HG03521 (cell line): Measurements from ENCODE around the gene UBR7.
A peak's percentile ranks its signal among the peaks of the same experiment; 100 is the strongest.
"Not testable (repeated sequence)": the region's sequence is repeated elsewhere in the genome, so short reads cannot be mapped to it uniquely, and the experiment has no call there.

Experiments
- ATAC-seq: cut with Tn5 transposase; IDR thresholded peaks from one replicate; pipeline ENCODE4 v1.9.1; 2021; ENCODE audit warnings: mild to moderate bottlenecking, moderate library complexity; ENCODE audit not compliant: unreplicated experiment

The UBR7 gene, protein sequence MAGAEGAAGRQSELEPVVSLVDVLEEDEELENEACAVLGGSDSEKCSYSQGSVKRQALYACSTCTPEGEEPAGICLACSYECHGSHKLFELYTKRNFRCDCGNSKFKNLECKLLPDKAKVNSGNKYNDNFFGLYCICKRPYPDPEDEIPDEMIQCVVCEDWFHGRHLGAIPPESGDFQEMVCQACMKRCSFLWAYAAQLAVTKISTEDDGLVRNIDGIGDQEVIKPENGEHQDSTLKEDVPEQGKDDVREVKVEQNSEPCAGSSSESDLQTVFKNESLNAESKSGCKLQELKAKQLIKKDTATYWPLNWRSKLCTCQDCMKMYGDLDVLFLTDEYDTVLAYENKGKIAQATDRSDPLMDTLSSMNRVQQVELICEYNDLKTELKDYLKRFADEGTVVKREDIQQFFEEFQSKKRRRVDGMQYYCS

GRCh38 chr14:93206793-93207467, at the start of gene UBR7, which contains the start of gene GON7:
UBR7 (plus strand) TSS chr14:93207256; CDS start chr14:93207292, 36 bp downstream.
GON7 (minus strand) TSS chr14:93207065; CDS start chr14:93207037, 28 bp downstream.
- ATAC-seq, result peak; percentile 80

- not testable (repeated sequence) for ATAC-seq
These were observed 48.7 kb upstream of the UBR7 start for GRCh38 chr14:93158349-93158748.

- ATAC-seq, result not testable (repeated sequence)
These were observed 47.3 kb upstream of the UBR7 start for GRCh38 chr14:93159625-93160352.

DNA sequence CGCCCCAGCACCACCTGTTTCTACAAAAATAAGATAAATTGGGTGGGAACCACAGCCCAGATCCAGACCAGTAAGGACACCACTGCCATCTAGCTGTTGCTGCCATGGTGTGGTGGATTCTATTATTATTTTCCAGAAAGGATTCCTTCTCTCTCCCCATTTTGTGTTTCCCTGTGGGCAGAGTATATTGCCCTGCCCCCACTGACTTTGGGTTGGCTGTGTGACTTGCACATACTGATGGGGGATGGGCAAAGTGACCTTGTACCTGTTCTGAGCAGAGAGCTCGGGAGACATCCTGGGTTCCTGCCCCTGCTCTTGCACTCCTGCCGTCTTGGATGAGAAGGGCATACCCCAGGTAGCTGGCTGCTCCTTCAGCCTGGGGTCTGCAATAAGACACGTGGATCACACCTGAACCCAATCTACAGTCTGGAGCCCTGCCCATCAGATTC, 46.7 kb upstream of the UBR7 start:
- ATAC-seq, result no peak

- no peak for ATAC-seq
These were observed 45.6 kb upstream of the UBR7 start for GRCh38 chr14:93161411-93161940.

DNA sequence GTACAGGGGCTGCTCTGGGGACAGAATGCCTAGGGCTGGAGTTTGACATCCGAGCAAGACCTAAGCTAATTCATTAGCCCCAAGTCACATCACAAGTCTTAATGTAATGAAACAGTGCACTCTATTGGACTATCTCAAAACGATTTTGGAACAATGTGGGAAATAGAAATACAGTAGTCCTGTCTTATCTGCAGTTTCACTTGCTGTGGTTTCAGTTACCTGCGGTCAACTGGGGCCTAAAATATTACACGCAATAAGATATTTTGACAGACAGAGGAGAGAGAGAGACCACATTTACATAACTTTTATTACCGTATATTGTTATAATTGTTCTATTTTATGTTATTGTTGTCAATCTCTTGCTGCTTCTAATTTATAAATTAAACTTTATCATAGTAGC, 43.5 kb upstream of the UBR7 start:
- ATAC-seq, result no peak

DNA sequence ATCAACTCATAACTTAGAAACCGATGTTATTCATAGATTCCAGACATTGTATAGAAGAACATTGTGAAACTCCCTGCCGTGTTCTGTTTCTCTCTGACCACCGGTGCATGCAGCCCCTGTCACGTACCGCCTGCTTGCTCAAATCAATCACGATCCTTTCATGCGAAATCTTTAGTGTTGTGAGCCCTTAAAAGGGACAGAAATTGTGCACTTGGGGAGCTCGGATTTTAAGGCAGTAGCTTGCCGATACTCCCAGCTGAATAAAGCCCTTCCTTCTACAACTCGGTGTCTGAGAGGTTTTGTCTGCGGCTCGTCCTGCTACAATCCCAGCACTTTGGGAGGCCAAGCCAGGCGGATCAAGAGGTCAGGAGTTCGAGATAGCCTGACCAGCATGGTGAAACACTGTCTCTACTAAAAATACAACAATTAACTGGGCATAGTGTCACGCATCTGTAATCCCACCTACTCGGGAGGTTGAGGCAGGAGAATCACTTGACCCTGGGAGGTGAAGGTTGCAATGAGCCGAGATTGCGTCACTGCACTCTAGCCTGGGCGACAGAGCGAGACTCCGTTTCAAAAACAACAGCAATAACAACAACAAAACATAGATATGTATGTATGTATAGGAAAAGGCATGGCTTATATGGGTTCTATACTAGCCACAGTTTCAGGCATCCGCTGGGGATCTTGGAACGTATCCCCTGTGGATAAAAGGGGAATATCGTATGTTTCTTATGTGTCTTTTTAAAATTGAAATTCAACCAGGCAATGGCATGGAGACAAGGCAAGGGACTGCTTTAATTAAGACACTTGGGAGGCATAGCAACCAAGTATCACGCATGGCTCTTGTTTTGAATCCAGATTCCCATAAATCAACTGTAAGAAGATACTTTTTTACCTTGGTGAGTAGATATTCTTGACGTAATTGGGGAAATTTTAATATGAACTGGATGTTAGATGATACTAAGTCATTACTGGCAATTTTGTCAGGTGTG, 41.5 kb upstream of the UBR7 start:
- ATAC-seq, result not testable (repeated sequence)

DNA sequence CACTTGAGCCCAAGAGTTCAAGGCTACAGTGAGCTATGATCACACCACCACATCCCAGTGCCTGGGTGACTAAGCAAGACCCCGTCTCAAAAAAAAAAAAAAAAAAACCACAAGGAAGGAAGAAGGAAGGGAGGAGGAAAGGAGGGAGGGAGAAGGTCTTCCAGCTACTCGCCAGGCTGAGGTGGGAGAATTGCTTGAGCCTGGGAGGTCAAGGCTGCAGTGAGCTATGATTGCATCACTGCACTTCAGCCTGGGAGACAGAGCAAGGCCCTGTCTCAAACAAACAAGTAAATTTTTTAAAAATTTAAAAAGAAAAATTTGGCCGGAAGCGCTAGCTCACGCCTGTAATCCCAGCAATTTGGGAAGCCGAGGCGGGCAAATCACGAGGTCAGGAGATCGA, 38.4 kb upstream of the UBR7 start:
- not testable (repeated sequence) for ATAC-seq

GRCh38 chr14:93169619-93170018, 37.4 kb upstream of the UBR7 start:
- not testable (repeated sequence) for ATAC-seq

DNA sequence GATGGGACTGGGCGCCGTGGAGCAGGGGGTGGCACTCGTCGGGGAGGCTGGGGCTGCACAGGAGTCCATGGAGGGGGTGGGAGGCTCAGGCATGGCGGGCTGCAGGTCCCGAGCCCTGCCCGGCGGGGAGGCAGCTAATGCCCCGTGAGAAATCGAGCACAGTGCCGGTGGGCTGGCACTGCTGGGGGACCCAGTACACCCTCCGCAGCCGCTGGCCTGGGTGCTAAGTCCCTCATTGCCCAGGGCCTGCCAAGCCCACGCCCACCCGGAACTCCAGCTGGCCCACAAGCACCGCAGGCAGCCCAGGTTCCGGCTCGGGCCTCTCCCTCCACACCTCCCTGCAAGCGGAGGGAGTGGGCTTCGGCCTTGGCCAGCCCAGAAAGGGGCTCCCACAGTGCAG, 36.9 kb upstream of the UBR7 start:
- ATAC-seq, result not testable (repeated sequence)

DNA sequence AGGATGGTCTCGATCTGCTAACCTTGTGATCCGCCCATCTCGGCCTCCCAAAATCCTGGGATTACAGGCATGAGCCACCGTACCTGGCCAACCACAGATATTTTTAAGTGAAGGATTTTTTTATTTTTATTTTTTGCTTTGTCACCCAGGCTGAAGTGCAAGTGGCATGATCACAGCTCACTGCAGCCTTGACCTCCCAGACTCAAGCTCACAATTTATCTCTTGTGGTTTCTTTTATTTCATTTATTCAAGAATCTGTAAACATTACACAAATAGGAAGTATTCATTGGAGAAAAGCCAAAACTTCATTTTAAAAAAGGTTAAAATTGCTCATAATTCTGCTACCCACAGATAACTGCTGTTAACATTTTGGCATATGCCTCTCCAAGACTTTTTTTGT, 35.7 kb upstream of the UBR7 start:
- ATAC-seq, result no peak

- ATAC-seq, result no peak
These were observed 33.1 kb upstream of the UBR7 start for GRCh38 chr14:93173943-93174395.

GRCh38 chr14:93174731-93175130, 32.3 kb upstream of the UBR7 start:
- ATAC-seq, result not testable (repeated sequence)

- no peak for ATAC-seq
These were observed 31.6 kb upstream of the UBR7 start for GRCh38 chr14:93175492-93175891.

GRCh38 chr14:93183596-93184317, 23.3 kb upstream of the UBR7 start:
- ATAC-seq, result no peak

- ATAC-seq, result peak; percentile 90
These were observed 22.4 kb upstream of the UBR7 start, which contains the start of the genes LYSET and MOAP1 for GRCh38 chr14:93184391-93185348. LYSET (plus strand) TSS chr14:93185317; CDS start chr14:93185406, 89 bp downstream. MOAP1 (minus strand) TSS chr14:93184897; CDS start chr14:93184242, 655 bp downstream.

GRCh38 chr14:93185349-93185720, 21.7 kb upstream of the UBR7 start:
- ATAC-seq, result no peak

- no peak for ATAC-seq
These were observed 20.6 kb upstream of the UBR7 start for GRCh38 chr14:93186466-93186865.
